Measurements from ENCODE around the gene SNCB.

Gene SNCB

DNA sequence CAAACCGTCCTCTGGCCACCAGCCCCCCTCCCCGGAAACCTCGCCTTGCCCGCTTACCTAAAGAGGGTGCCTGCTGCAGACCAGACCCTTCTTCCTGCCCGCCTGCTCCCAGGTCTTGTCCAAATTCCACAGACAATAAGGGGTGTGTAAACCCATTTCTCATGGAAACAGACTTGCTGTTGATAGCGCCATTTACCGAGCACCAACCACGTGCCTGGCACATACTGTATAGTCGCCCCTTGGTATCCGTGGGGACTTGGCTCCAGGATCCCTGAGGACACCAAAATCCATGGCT lies 56.1 kb downstream of the SNCB start:
- no peak overlapping the region for H3K27ac ChIP-seq (ENCODE audit: poor library complexity, severe bottlenecking)
- no peaks in the 10 kb centered on the region for H3K9me3 ChIP-seq (ENCODE audit: severe bottlenecking)
- peak; percentile 71 for TF ChIP-seq CTCF (IDR thresholded peaks at IDR 0.05; ENCODE audit: poor library complexity, severe bottlenecking)
- ATAC-seq (ENCODE audit: low read depth) (no peak), DNase-seq (ENCODE audit: low spot score) (no peak)
- no peak overlapping the region for H3K4me3 ChIP-seq (ENCODE audit: severe bottlenecking)
- no peaks in the 10 kb centered on the region for H3K4me1 ChIP-seq (ENCODE audit: insufficient read depth, poor library complexity, severe bottlenecking)
- no peaks in the 10 kb centered on the region for H3K27me3 ChIP-seq (ENCODE audit: insufficient read depth, poor library complexity, severe bottlenecking)
- H3K36me3 ChIP-seq (ENCODE audit: low read depth), result no peaks in the 10 kb centered on the region

DNA sequence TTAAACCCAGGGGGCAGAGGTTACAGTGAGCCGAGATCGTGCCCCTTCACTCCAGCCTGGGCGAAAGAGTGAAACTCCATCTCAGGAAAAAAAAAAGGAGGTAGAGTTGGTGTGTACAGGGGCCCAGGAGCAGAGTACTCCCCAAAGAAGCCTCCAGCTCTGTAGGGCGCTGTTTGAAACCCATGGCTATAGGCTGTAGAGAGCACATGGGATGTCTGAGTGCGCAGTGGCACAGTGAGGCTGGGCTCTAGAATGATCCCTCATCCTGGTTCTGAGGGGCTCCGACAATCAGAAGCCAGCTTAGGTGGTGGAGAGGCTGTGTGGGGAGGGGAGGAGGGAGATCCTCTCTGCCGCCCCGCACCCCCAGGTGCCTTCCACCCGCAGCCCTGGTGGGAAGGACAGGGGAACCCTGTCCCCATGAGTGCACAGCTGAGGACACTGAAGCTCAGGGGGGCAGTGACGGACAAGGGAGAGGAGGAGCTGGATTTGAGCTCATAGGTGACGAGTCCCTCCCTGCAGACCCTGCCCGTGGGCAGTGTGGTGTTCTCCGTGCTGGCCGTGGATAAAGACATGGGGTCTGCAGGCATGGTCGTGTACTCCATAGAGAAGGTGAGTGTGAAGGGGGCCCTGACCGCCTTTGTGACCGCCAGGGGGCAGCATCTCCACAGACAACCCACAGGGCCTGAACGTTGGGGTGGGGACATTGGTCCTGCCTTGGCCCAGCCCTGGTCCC lies 56.6 kb downstream of the SNCB start:
- no peak overlapping the region for H3K27ac ChIP-seq (ENCODE audit: poor library complexity, severe bottlenecking)
- H3K9me3 ChIP-seq (ENCODE audit: severe bottlenecking), result no peaks in the 10 kb centered on the region
- no peak overlapping the region for H3K4me3 ChIP-seq (ENCODE audit: severe bottlenecking)
- peak; percentile 46 for ATAC-seq (ENCODE audit: low read depth)
- no peaks in the 10 kb centered on the region for H3K27me3 ChIP-seq (ENCODE audit: insufficient read depth, poor library complexity, severe bottlenecking)
- peak; percentile 85 for TF ChIP-seq CTCF (IDR thresholded peaks at IDR 0.05; ENCODE audit: poor library complexity, severe bottlenecking)
- no peak for DNase-seq (ENCODE audit: low spot score)
- no peaks in the 10 kb centered on the region for H3K4me1 ChIP-seq (ENCODE audit: insufficient read depth, poor library complexity, severe bottlenecking)
- no peaks in the 10 kb centered on the region for H3K36me3 ChIP-seq (ENCODE audit: low read depth)

Measured in RWPE2 (cell line).